ENCODE results near the gene CHD2.

The CHD2 gene

DNA sequence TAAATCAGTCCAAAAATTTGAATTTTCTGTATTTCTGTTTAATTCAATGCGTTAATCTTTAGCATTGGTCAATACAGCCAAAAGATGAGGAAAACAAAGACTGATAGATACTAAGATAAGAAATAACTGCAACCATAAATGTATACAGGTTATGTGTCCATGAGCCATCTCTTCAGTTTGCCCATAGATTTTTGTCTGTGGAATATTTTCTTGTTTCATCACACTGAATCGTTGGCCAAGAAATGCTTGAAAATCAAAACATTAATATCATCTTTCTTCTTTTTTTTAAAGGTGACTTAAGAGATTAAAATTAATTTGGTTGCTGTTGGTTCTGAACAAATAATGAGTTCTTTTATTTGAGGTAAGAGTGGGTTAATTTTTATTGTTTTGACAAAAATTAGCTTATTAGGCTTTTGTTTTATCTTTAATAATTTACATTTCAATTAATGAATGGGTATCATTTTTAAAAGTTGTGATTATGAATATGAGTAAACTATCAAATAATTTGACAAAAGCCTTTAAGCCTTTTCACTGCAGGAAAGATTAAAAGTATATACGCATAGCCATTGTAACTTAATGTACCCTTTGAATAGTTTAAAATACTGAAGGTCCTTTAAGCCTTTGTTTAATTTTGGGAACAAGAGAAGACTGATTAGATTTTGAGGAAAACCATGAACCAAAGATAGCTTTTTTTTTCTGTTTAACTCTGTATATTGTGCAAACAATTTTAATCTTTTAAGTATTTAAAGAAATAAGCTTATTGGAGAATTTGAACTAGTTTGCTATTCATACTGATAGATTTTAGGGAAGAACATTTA is 14.7 kb upstream of the CHD2 start:
- peak in 1 of 3 experiments; percentile 83 for DNase-seq

- DNase-seq = peak in 2 of 3 experiments; percentile 19 to 76
These were observed 14.0 kb upstream of the CHD2 start for GRCh38 chr15:92886042-92886537.

- DNase-seq = peak in 2 of 3 experiments; percentile 18 to 76
These were observed 13.3 kb upstream of the CHD2 start for GRCh38 chr15:92886815-92887214.

- peak in 2 of 3 experiments; percentile 22 to 69 for DNase-seq
These were observed 12.3 kb upstream of the CHD2 start for GRCh38 chr15:92887869-92888268.

GRCh38 chr15:92889390-92890107 is 10.6 kb upstream of the CHD2 start:
- DNase-seq = no peak

DNA sequence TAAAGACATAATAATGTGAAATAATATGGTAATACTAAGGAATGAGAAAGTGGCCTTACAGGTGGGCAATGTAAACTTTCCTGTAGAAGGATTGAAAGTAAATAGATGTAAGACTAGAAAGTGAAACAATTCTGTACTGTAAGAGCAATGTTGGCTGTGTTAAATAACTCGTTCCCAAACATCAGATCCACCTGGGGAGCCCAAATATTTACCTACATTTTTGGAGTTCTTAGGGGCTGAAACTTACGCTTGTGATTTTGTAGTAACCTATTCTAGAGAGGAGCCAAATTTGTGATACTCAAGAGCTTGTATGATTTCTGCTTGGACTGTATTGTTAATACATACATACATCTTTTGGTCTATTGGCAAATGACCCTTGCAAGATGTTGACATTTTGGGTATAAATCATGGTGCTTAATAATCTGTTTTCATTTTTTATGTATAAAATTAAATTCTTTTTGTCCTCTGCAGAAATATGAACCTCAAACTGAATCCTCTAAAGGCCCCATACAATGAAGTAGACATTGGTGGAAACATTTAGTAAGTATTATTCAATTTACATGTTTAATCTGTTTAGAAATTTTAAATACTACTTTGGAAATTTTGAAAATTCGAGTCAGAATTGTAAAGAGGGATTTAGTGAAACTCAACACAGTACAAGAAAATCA is 8.5 kb upstream of the CHD2 start:
- no peak for DNase-seq

DNA sequence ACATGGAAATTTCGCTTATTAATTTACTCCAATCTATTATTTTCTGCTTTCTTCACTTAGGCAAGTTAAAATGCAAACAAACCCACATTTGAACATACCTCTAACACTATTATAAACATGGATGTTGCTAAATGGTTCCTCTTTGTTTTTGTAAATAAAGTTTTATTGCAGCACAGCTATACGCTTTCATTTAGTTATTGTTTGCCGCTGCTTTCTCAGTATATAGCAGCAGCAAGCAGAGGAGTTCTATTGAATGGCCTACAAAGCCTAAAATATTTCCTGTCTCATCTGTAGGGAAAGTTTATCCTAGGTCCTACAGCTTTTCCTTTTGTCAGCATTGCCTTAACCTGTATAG is 7.9 kb upstream of the CHD2 start:
- no peak for DNase-seq

- no peak for DNase-seq
These were observed 6.9 kb upstream of the CHD2 start for GRCh38 chr15:92893200-92893599.

GRCh38 chr15:92896561-92896960 is 3.6 kb upstream of the CHD2 start:
- DNase-seq = no peak

- no peak for DNase-seq
These were observed 2.5 kb upstream of the CHD2 start for GRCh38 chr15:92897620-92898019.

DNA sequence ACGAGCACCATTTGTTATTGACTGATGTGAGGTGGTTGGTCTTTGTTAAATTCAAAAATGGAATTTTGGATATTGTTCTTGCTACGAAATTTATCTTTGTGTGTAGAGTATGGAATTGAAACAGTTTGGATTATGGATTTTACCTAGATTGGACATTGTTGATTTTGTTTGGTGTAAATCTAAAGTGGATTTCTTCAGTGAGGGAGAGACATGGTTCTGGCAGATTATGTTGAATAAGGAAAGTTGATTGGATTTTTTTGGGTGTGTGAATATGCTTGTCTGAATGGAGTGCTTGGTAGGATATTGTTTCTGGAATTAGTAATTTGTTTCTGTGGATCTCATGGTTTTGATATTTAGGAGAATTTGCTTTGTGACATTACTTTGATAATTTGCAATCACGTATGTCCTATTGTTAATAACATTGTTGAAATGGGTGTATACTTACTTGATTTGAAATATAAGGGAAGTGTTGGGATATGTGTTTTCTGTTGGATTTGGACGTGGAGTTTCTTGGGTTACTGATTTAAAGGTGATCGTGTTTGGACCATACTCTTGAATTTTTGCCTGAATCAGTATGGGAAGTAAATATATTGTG is 1.0 kb upstream of the CHD2 start:
- no peak for DNase-seq

- peak in 1 of 3 experiments; percentile 44 for DNase-seq
These were observed 550 bp upstream of the CHD2 start for GRCh38 chr15:92899601-92899947.

DNA sequence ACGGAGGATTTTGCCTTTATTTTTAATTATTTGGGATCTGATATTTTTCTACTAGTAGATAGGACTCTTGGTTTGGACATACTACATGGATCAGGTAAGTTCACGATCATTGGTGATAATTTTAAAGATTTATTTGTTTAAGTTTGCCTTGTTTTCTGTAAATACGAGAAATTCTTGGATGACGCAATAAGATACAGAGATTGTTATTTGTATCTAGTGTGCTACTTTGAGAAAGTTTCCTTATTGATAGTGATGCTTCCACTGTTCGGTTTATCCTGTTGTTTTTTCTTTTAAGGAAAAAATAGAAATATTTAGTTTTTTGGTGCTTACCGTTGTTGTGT is 577 bp downstream of the CHD2 start:
- no peak for DNase-seq

- peak in 2 of 3 experiments; percentile 38 to 76 for DNase-seq
These were observed 1.1 kb downstream of the CHD2 start for GRCh38 chr15:92901072-92901761.

DNA sequence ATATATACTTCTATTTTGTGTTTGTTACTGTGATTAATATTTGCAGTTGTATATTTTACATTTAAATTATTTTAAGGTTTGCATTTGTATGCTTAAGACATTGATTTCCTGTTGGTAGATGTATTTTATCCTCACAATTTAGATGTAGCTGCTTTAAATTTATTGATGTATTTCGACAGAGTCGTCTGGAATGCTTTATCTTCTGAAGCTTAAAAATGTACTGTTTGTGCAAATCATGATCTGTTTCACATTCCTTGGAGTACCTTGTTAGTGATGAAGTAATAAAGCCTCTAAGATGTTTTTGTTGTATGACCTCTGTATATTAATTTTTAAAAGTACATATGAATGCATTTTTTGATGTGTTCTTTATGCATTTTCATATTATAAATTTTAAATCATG is 1.9 kb downstream of the CHD2 start:
- DNase-seq = peak in 2 of 3 experiments; percentile 20 to 65

- DNase-seq = peak in 2 of 3 experiments; percentile 42 to 73
These were observed 2.8 kb downstream of the CHD2 start for GRCh38 chr15:92902737-92903593.

DNA sequence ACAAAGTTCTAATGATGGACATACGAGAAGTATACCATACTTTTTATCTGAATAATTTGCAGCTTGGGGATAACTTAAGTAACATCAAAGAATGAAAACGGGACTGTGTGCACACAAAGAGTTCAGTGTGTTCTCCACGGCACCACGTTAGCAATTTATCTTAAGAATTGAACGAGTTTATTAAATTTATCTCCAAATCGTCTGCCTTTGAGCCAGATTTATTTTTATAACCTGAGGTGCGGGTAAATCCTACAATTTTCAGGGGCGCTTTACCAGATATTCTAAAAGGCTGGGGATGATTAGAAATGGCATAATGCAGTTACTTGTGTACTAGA is 3.5 kb downstream of the CHD2 start:
- DNase-seq = no peak

DNA sequence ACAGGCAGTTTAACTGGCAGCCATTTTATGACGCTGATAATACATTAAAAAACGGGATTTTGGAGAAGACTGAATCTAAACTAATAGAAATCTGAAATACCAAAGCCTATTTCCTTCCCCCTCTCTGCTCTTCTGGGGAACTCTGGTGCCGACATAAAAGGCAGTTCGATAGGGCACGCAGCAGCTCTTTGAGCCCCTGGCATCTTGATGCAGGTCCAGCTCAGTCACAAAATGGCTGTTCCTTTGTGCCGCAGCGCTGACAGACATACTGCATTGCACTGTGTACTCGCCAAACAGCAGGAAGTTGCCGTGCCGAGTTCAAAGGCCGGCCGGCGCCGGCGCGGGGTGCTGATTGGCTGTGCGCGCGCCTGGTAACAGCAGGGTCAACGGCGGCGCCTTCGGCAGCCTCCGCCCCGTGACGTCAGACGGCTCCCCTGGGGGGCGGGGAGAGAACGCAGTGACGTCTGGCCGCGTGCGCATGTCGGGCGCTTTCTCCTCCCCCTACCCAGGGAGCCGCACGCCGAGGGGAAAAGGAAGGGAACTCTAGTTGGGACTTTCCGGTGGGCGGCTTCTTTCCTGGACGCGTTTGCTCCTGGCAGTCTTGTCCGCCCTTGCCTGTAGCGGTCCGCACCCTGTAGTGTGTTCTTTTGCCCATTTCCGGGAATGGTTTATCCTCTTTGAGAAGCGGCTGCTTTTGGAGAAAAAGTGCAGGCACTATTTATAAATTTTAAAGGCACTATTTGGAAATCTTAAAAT is 4.0 kb downstream of the CHD2 start:
- DNase-seq = peak; percentile 100

GRCh38 chr15:92904722-92905571 is 4.8 kb downstream of the CHD2 start:
- peak in 1 of 3 experiments; percentile 72 for DNase-seq

- no peak for DNase-seq
These were observed 5.9 kb downstream of the CHD2 start for GRCh38 chr15:92906020-92906419.

Measured in NCI-H1417 (cell line).